Lung microvascular endothelial cell (primary cell): ENCODE data around the gene ARL15. TPM values are rescaled to one million over a fixed set of nuclear protein-coding genes. Genes with fewer than 3 reads are reported as not detected.

Source experiments
- DNase-seq, 2 donors: peaks; one replicate each; pipeline versions ENCODE4 v3.0.0 to v3.0.0-alpha.2; 2010; ENCODE audit warnings: low read depth in 2 of 2
- total RNA-seq: library from RNA; depleted of rRNA; stranded (reverse); fragments of >200 nt; gene quantifications from 2 replicates; pipeline ENCODE4 v1.2.1, GENCODE V29; 2014

ARL15 gene
- total RNA-seq, 1 donor from 2014 or later, result 44.6 TPM

- peak; percentile 51 to 54 for DNase-seq
Observed at GRCh38 chr5:54254482-54255198, 55.7 kb downstream of the ARL15 start.

GRCh38 chr5:54251981-54252380 is 58.4 kb downstream of the ARL15 start:
- no peak for DNase-seq

GRCh38 chr5:54249210-54250028 is 61.0 kb downstream of the ARL15 start:
- DNase-seq, result peak in 1 of 2 donors; percentile 9

- peak; percentile 17 to 33 for DNase-seq
Observed at GRCh38 chr5:54247226-54247625, 63.1 kb downstream of the ARL15 start.

GRCh38 chr5:54243483-54244080 is 66.8 kb downstream of the ARL15 start:
- peak; percentile 43 to 61 for DNase-seq

- DNase-seq, result peak in 1 of 2 donors; percentile 42
Observed at GRCh38 chr5:54242297-54242696, 68.1 kb downstream of the ARL15 start.

GRCh38 chr5:54234304-54234933 is 76.0 kb downstream of the ARL15 start:
- peak; percentile 61 to 73 for DNase-seq

- no peak for DNase-seq
Observed at GRCh38 chr5:54230936-54231685, 79.3 kb downstream of the ARL15 start.

GRCh38 chr5:54229041-54229780 is 81.2 kb downstream of the ARL15 start:
- DNase-seq, result peak; percentile 51 to 65

- no peak for DNase-seq
Observed at GRCh38 chr5:54227759-54228158, 82.6 kb downstream of the ARL15 start.

- no peak for DNase-seq
Observed at GRCh38 chr5:54227109-54227508, 83.3 kb downstream of the ARL15 start.

- DNase-seq, result no peak
Observed at GRCh38 chr5:54226215-54226614, 84.2 kb downstream of the ARL15 start.

GRCh38 chr5:54224103-54224826 is 86.1 kb downstream of the ARL15 start:
- no peak for DNase-seq

- no peak for DNase-seq
Observed at GRCh38 chr5:54222336-54222735, 88.0 kb downstream of the ARL15 start.

GRCh38 chr5:54221135-54221534 is 89.2 kb downstream of the ARL15 start:
- DNase-seq, result no peak

GRCh38 chr5:54220230-54221040 is 89.9 kb downstream of the ARL15 start:
- no peak for DNase-seq

GRCh38 chr5:54217826-54218503 is 92.4 kb downstream of the ARL15 start:
- DNase-seq, result peak; percentile 75 to 84

GRCh38 chr5:54215233-54215736 is 95.1 kb downstream of the ARL15 start:
- no peak for DNase-seq
